ENCODE data around the gene PPL.
"Not testable (repeated sequence)": the region's sequence is repeated elsewhere in the genome, so short reads cannot be mapped to it uniquely, and the experiment has no call there.

PPL gene, protein sequence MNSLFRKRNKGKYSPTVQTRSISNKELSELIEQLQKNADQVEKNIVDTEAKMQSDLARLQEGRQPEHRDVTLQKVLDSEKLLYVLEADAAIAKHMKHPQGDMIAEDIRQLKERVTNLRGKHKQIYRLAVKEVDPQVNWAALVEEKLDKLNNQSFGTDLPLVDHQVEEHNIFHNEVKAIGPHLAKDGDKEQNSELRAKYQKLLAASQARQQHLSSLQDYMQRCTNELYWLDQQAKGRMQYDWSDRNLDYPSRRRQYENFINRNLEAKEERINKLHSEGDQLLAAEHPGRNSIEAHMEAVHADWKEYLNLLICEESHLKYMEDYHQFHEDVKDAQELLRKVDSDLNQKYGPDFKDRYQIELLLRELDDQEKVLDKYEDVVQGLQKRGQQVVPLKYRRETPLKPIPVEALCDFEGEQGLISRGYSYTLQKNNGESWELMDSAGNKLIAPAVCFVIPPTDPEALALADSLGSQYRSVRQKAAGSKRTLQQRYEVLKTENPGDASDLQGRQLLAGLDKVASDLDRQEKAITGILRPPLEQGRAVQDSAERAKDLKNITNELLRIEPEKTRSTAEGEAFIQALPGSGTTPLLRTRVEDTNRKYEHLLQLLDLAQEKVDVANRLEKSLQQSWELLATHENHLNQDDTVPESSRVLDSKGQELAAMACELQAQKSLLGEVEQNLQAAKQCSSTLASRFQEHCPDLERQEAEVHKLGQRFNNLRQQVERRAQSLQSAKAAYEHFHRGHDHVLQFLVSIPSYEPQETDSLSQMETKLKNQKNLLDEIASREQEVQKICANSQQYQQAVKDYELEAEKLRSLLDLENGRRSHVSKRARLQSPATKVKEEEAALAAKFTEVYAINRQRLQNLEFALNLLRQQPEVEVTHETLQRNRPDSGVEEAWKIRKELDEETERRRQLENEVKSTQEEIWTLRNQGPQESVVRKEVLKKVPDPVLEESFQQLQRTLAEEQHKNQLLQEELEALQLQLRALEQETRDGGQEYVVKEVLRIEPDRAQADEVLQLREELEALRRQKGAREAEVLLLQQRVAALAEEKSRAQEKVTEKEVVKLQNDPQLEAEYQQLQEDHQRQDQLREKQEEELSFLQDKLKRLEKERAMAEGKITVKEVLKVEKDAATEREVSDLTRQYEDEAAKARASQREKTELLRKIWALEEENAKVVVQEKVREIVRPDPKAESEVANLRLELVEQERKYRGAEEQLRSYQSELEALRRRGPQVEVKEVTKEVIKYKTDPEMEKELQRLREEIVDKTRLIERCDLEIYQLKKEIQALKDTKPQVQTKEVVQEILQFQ (N-terminal part only)

DNA sequence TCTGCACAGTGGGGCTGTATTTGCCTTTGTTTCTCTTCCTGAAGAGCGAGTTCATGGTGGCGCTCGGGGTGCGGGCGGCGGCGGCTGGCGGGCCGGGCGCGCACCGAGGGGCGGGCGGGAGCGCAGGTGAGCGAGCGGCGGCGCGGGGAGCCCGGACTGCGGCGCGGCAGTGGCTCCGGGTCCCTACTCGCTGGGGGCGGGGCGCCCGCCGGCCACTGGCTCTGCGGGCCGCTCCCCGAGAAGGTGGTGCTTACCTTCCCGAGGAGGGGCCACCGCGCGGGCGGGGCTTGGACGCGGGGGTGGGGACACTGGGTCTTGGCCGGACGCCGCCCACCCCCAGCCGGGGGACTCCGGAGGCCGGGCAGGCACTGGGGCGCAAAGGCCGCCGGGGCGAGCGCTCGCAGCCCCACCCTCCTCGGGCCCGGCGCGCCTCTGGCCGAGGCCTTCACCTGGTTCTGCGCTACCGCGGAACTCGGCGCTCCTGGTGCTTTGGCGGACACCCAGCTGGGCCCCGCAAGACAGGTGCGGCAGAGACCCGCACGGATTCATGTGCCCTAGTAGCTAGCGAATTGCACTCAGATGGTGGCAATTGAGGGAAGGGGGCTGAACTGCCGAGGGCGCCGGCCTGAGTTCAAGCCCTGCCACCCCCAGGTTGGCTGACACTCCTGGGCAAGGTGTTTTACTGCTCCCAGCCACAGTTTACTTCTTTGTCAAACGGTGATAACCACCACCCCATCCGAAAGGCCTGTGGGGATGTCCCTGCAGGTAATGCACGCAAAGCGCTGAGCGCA is at the start of gene PPL:
PPL (minus strand) TSS at position 158 of the 791 bp plus-strand sequence; CDS start at position 55, 103 bp downstream.
- DNase-seq, result peak; percentile 76

GRCh38 chr16:4984174-4984990 is 47.4 kb upstream of the PPL start:
- no peak for DNase-seq

- DNase-seq, result no peak
Measured at GRCh38 chr16:4982056-4982867, 45.3 kb upstream of the PPL start.

DNA sequence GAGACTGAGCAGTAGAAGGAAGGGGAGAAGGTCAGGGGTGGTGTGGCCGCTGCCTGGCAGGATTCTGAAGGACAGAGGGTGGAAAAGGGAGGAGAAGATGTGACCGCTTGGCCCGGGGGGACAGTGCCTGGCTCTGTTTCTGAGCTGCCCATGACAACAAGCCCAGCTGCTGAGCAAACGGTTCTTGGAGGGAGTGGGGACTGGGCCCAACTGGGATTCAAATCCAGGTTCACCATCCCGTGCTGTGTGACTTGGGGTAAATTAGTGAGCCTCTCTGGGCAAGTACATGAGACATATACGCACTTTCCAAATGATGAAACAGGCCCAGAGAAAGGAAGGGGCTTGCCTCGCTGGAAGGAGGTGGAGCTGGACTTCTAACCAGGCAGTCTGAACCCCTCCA is 44.5 kb upstream of the PPL start:
- no peak for DNase-seq

DNA sequence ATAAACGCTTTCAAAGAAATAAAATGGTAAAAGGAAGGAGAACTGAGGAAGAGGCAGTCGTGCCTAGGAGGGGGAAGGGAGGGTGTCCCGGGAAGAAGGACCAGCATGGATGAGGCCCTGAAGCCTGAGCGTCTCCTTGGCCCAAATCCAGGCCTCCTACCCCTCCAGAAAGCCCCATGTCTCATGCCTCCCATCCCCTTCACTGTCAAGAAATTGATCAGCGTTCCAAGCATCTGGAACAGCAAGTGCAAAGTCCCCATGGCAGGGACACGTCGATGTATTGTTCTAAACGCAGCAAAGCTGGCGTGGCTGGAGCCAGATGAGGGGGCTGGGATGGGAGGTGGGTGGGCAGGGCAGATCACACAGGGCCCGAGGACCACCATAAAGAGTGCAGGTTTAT is 43.7 kb upstream of the PPL start:
- DNase-seq, result no peak

GRCh38 chr16:4979736-4980660 is 43.0 kb upstream of the PPL start:
- no peak for DNase-seq

DNA sequence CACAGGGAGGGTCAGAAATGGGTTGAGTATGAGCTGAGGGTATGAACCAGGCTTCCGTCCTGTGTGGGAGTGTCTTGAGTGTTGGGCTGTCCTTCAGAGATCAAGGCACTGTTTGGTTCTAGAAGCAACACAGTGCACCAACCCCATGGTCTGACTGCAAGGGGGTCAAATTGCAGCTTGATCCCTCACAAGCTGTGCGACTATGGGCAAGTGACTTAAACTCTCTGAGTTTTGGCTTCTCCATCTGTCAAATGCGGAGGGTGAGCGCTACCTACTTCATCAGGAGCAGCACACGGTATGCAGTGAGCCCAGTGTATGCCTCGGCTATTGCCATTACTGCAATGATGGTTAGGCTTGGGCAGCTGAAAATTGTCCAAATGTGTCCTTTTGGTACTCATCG is 42.2 kb upstream of the PPL start:
- no peak for DNase-seq

DNA sequence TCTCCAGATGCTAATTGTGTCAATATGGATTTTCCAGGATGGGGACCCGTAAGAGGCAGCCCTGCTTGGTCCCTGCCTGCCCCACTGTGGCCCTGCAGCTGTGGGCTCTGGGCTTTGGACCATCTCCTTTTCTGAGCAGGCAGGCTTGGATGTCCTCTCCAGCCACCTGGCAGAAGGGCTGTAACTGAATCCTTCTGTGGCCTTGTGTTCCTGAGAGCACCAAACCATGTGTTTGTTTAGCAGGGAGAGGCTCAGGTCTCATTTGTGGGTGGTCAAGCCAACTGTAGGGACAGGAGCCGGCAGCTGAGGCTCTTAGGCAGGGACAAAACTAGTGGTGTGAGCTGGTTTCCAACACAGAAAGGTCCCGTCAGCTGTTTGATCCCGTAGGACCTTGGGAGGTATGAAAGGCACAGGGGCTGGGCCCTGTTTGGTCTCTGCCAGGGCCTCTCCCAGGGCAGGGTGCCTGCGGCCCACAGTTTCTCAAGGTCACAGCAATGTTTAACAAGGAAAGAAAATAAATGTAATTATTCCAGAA is 39.7 kb upstream of the PPL start:
- no peak for DNase-seq

GRCh38 chr16:4976079-4976478 is 39.1 kb upstream of the PPL start:
- no peak for DNase-seq

DNA sequence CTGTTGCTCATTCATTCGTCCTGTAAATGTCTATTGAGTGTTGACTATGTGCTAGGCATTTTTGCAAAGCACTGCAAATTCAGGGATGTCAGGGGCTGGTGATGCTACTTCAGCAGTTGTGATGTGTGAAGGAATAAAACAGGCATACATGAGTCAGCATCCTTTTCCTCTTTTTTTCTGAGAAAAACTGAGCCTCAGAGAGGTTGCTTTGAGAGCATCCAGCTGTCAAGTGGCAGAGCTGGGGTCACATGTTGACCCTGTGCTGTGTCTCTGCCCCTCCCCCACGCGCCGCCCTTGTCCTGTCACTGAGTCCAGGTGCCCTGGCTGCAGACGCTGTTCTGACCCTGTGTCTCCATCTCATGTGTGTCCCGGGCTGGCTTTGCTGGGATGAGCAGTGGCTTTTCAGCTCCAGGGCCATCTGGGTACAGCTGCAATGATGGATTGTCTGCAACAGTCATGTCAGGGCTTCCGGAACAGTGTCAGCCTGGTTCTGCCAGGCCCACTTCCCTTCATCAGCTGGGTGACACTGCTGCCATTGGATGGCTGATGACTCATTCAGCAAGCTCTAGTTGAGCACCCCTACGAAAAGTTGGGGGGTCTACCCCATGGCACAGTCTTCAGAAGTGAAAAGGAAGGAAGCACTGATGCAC is 36.1 kb upstream of the PPL start:
- DNase-seq, result no peak

DNA sequence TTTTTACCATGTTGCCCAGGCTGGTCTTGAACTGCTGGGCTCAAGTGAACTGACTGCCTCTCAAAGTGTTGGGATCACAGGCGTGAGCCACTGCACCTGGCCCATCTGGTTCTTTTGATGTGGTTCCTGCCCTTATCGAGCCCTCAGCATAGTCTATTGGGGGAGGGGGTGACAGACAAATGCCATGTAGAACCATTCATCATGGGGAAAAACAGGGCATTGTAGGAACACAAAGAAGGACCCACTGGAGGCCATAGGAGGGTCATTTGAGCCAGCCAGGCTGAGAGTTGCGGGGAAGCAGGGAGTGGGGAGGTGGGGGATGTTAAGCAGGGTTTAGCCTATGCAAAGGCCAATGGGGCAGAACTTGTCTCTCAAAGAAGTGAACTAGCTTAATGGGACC is 33.1 kb upstream of the PPL start:
- no peak for DNase-seq

DNA sequence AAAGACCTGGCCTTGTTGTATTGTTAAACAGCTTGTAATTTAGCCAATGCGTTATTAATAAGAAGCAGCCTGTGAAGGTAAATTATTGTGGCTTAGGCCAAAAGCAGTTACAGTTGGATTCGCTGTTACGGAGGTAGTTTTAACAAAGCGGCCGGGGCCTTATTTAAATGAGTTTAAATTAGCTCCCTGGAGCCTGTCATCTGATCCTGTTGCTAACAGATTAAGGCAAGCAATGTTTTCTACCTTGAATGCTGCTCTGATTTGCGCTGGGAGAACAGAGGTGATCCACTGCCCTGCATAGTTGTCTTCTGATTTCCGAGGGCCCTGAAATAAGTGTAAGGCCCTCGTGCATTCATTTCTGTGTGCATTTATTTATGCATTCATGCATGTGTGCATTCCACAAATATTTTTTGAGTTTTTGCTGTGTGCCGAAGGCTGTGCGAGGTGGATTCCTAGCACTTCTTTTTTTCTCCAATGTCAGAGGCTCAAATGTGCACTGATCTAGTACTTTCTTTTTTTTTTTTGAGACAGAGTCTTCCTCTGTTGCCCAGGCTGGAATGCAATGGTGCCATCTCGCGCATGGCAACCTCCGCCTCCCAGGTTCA is 32.0 kb upstream of the PPL start:
- DNase-seq, result no peak

GRCh38 chr16:4968278-4968677 is 31.3 kb upstream of the PPL start:
- not testable (repeated sequence) for DNase-seq

GRCh38 chr16:4966736-4967453 is 29.9 kb upstream of the PPL start:
- DNase-seq, result no peak

DNA sequence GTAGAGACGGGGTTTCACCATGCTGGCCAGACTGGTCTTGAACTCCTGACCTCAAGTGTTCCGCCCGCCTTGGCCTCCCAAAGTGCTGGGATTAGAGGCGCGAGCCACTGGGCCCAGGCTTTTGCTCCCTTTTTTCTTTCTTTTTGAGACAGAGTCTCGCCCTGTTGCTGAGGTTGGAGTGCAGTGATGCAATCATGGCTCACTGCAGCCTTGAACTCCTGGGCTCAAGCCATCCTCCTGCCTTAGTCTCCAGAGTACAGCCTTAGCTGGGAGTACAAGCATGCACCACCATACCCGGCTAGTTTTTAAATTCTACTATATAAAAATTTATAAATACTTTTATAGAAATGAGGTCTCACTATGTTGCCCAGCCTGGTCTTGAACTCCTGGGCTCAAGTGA is 26.6 kb upstream of the PPL start:
- not testable (repeated sequence) for DNase-seq

DNA sequence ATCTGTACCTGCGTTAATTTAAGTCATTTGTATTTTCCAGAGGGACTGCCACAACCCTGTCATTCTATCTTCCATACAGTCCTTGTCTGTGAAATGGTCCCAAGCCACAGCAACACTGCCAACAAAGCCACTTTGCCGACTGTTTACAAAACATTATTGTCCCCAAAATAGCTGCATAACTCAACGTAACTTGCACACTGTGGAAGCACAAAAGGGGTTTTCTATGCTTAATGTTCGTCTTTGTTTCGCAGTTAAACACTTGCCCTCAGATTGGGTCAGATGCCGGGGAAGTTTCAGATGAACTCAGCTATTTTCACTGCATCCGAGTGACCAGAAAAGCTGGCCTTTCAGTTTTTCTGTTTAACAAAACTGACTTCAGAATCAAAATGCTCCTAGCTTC is 25.8 kb upstream of the PPL start:
- no peak for DNase-seq

DNA sequence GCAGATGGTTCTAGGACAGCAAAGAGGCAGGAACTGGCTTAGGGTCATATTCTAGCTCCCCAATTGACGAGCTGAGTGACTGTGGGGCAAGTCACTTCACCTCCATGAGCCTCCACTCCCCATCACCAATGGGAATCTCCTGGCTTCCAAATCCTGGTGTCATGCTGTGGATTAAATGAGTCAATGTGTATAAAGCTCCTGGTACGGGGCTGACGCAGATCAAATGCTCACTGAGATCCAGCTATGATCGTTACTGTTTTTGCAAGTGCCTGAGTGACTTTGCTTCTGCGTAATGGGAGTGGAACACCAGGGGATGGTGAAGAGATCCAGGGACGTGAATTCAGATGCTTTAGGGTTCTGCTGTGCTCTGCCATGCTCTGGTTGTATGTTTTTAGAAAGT is 23.6 kb upstream of the PPL start:
- DNase-seq, result no peak
